Uterus (tissue), 4 donors: ENCODE data around the gene FAM90A26. TPM values are rescaled to one million over a fixed set of nuclear protein-coding genes. Genes with fewer than 3 reads are reported as not detected.
"Not testable (repeated sequence)": the region's sequence is repeated elsewhere in the genome, so short reads cannot be mapped to it uniquely, and the experiment has no call there.

Source experiments
- DNase-seq, 2 donors: peaks; one replicate each; pipeline ENCODE4 v3.0.0-alpha.2; 2019 to 2020
- H3K27ac ChIP-seq, 2 donors: fragments of 200-600 bp; sonication (generic); 1 replicate in 1 of 2; 2 replicates in 1 of 2; pipeline ENCODE4 v1.5.1; 2016 to 2018
- H3K27me3 ChIP-seq, 2 donors: fragments of 200-600 bp; sonication (generic); one replicate each; pipeline ENCODE4 v1.5.1; 2018 to 2019; ENCODE audit warnings: control low read depth in 1 of 2
- H3K36me3 ChIP-seq, 2 donors: fragments of 200-600 bp; sonication (generic); one replicate each; pipeline ENCODE4 v1.5.1; 2019; ENCODE audit warnings: control low read depth in 1 of 2
- H3K4me1 ChIP-seq, 2 donors: fragments of 200-600 bp; sonication (generic); one replicate each; pipeline ENCODE4 v1.5.1; 2018 to 2019; ENCODE audit warnings: control low read depth in 1 of 2
- H3K4me3 ChIP-seq, 2 donors: fragments of 200-600 bp; sonication (generic); 1 replicate in 1 of 2; 2 replicates in 1 of 2; pipeline ENCODE4 v1.5.1; 2018 to 2019; ENCODE audit warnings: mild to moderate bottlenecking in 1 of 2
- H3K9me3 ChIP-seq, 2 donors: fragments of 200-600 bp; sonication (generic); one replicate each; pipeline ENCODE4 v1.5.1; 2019; ENCODE audit warnings: control low read depth in 1 of 2
- POLR2A ChIP-seq, 2 donors: fragments of 450-650 bp; IDR thresholded peaks; one replicate each; pipeline ENCODE4 v1.6.1; 2016; ENCODE audit warnings: antibody characterized with exemption in 2 of 2, mild to moderate bottlenecking in 1 of 2, moderate library complexity in 1 of 2
- intact Hi-C: fragments of 100-400 bp; cut with DNase I; formaldehyde crosslinking; loops from one replicate; pipeline ENCODE4 v1.15.1; 2023; ENCODE audit warnings: low total_unique reads
- total RNA-seq, 4 donors: library from RNA; depleted of rRNA in 3 of 4; stranded (reverse); fragments of >200 nt in 3 of 4; gene quantifications; one replicate each; pipeline versions ENCODE4 v1.1.0 to v1.2.4, GENCODE V29; 2014 to 2023
- TF ChIP-seq, protein P1 (sequence below), 4 experiments: fragments of 200-600 bp in 2 of 4; fragments of 450-650 bp in 2 of 4; sonication (generic) in 2 of 4; IDR thresholded peaks; one replicate each; pipeline ENCODE4 v1.5.1; 2016 to 2019; ENCODE audit warnings: antibody characterized with exemption in 4 of 4, mild to moderate bottlenecking in 2 of 4, moderate library complexity in 1 of 4
- donor health status: DM: yes; HTN: yes; CAD: no.

FAM90A26 gene
- total RNA-seq, 4 donors from 2014 or later: not detected

DNA sequence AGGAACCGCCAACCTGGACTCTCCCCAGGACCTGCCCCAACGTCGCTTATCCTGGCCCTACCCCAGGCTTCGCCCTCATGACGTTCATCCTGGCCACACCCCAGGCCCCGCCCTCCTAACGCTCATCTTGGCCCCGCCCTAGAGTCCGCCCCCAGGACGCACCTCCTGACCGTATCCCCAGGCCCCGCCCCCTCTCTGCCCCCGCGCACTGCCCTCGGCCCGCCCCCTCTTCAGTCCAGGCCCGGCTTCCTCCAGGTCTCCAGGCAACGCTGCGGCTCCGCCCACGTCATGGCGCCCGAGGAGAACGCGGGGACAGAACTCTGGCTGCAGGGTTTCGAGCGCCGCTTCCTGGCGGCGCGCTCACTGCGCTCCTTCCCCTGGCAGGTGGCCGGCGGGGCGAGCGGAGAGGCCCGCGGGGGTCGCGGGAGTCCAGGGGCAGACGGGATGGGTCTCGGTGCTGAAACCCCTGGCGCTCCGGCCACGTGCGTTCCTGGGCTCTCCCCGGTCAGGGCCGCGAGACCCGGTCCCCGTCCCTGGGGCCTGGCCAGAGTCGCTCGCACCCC lies 17.1 kb upstream of the FAM90A26 start:
- TF ChIP-seq, protein P1, sequence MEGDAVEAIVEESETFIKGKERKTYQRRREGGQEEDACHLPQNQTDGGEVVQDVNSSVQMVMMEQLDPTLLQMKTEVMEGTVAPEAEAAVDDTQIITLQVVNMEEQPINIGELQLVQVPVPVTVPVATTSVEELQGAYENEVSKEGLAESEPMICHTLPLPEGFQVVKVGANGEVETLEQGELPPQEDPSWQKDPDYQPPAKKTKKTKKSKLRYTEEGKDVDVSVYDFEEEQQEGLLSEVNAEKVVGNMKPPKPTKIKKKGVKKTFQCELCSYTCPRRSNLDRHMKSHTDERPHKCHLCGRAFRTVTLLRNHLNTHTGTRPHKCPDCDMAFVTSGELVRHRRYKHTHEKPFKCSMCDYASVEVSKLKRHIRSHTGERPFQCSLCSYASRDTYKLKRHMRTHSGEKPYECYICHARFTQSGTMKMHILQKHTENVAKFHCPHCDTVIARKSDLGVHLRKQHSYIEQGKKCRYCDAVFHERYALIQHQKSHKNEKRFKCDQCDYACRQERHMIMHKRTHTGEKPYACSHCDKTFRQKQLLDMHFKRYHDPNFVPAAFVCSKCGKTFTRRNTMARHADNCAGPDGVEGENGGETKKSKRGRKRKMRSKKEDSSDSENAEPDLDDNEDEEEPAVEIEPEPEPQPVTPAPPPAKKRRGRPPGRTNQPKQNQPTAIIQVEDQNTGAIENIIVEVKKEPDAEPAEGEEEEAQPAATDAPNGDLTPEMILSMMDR (IDR thresholded peaks at IDR 0.05): peak in 1 of 4 experiments; percentile 33
- TF ChIP-seq POLR2A (IDR thresholded peaks at IDR 0.05): peak; percentile 9 to 63
- Histone ChIP-seq H3K4me3 (peak overlapping the region; percentile 65 to 97), H3K27ac (peak overlapping the region; percentile 64 to 89)
- intact Hi-C loops, H3K27me3 ChIP-seq, H3K9me3 ChIP-seq, H3K36me3 ChIP-seq, H3K4me1 ChIP-seq: not testable (repeated sequence)
- peak; percentile 98 to 99 for DNase-seq

DNA sequence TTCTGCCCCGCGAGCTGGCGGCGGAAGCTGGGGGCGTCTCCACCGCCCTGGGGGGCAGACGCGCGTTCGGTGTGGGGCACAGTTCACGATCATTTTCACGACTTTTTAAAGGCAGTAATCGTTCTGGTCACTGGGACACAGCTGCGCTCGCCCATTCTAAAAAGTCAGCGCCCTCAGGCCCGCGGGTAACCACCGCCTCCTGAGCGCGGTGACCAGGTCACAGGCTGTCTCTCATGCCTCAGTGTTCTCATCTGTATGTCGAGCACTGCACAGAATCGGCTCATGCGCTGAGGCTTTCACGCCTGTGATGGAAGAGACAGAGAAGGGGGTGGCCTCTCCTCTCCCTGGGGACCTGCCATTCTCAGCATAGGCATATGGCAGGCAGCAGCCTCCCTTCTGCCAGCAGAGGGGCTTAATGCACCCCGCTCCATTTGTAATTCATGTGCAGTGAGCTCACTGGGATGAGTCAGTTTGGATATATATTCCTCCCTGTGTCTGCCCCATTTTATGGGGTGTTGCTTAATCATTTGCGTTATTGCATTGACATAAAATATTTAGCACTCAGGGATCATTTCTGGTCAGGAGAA lies 16.5 kb upstream of the FAM90A26 start:
- H3K4me3 ChIP-seq: peak overlapping the region; percentile 65 to 97
- H3K9me3 ChIP-seq, H3K27me3 ChIP-seq, intact Hi-C loops, DNase-seq, H3K4me1 ChIP-seq, H3K36me3 ChIP-seq: not testable (repeated sequence)
- H3K27ac ChIP-seq: peak overlapping the region; percentile 39 to 89

DNA sequence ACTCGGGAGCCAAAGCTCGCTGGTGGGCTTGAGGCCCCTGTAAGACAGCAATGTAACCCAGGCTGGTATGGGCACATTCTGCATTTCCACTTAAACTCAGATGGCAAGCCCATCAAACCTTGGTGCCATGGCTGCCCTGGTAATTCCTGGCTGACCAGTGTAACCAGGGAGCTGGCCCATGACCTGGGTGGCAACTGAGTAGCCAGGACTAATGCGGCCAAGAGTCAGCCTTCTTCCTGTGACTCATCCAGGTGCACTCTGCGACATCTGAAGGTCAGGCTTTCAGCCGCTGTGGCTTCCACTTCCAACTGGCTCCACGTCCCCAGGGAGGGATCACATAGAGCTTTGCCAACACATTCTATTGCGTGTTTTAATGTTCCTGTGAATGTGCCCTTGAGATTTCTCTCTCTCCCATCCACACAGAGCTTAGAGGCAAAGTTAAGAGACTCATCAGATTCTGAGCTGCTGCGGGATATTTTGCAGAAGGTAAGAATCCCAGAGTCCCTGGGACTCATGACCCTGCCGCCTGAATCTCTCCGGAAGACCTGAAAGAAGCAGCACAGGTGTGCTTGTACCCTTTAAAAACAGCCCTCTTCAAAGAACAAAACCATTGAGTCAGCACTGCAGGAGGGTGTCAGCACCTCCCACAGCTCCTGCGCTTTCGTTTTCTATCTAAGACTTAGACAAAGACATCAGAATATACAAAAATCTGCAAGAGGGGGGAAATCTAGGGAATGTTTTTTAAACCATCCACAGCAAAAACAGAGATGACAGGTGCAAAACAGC lies 14.9 kb upstream of the FAM90A26 start:
- H3K9me3 ChIP-seq, H3K27me3 ChIP-seq, DNase-seq, H3K4me3 ChIP-seq, H3K27ac ChIP-seq, H3K36me3 ChIP-seq, H3K4me1 ChIP-seq, intact Hi-C loops: not testable (repeated sequence)

DNA sequence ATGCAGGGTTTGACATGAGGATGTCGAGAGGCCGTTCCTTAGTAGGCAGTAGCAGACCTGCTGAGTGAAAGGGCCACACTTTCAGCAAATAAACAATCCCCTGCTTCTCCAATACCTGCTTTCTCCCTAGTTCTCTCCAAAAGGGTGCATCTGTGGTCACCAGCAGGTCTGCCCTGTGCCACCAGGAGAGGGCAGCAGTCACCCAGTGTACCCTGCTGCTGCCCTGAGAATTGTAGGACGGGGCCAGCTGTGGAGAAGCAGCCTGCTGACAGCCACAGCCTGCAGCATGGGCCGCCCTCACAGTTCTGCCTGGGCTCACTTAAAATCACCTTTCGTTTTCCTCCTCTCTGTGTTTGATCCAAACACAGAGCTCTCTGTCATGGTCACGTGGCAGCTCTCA lies 11.8 kb upstream of the FAM90A26 start:
- intact Hi-C loops, DNase-seq, H3K27ac ChIP-seq, H3K27me3 ChIP-seq, H3K4me1 ChIP-seq, H3K36me3 ChIP-seq, H3K4me3 ChIP-seq, H3K9me3 ChIP-seq: not testable (repeated sequence)

DNA sequence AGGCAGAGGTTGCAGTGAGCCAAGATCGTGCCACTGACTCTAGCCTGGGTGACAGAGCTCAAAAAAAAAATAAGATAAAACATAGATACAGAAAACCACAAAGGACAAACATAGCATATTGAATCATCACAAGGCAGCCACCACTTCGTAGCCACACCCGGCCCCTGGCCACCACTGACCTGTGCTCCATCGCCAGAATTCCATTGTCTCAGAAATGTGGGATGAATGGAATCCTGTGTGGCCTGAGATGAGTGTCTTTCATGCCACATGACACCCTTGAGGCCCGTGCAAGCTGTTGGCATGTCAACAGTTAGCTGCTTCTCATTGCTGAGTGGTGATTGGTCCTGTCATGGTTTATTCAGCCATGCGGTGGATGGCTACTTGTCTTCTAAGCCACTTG lies 10.2 kb upstream of the FAM90A26 start:
- DNase-seq, intact Hi-C loops, H3K36me3 ChIP-seq, H3K4me1 ChIP-seq, H3K9me3 ChIP-seq, H3K4me3 ChIP-seq, H3K27me3 ChIP-seq, H3K27ac ChIP-seq: not testable (repeated sequence)

DNA sequence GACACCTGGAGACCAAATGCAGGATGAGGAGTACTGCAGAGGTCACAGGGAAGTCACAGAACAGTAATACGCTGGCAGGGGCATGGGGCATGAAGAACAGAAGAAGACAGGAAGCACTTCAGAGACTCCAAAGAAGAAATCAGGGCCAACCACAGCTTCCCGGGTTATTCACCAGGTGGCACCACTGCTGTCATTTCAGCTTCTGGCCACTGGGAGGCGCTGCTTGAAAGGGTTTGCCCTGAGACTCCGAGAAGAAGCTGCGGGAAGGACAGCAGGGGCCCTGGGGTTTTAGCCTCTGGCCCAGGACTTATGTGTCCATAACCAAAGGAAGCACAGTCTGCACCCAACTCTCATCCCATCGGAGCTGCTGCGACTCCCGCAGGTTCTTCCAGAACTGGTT lies 4.2 kb upstream of the FAM90A26 start:
- DNase-seq, H3K9me3 ChIP-seq, H3K27me3 ChIP-seq, intact Hi-C loops, H3K27ac ChIP-seq, H3K4me1 ChIP-seq, H3K4me3 ChIP-seq, H3K36me3 ChIP-seq: not testable (repeated sequence)

DNA sequence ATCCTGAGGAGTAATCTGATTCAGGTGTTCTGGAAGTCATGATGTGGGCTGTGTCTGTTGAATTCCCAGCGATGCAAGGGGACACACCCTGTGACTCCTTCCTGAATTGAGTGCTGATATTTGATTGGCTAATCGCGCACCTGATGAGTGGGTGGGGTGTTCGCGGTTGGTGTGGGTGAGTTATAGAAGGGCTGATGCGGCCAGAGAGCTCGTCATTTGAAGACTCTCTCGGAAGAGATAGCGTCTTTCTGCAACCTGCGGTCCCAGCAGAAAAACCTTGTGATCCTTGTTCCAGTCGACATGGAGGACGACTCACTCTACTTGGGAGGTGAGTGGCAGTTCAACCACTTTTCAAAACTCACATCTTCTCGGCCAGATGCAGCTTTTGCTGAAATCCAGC lies 40.1 kb downstream of the FAM90A26 start, which contains the start of gene USP17L10:
USP17L10 (plus strand) TSS at position 301 of the 400 bp plus-strand sequence; CDS start at position 301, 0 bp downstream.
- intact Hi-C loops, H3K36me3 ChIP-seq, H3K4me1 ChIP-seq, H3K4me3 ChIP-seq, H3K27me3 ChIP-seq, H3K27ac ChIP-seq, H3K9me3 ChIP-seq, DNase-seq: not testable (repeated sequence)

DNA sequence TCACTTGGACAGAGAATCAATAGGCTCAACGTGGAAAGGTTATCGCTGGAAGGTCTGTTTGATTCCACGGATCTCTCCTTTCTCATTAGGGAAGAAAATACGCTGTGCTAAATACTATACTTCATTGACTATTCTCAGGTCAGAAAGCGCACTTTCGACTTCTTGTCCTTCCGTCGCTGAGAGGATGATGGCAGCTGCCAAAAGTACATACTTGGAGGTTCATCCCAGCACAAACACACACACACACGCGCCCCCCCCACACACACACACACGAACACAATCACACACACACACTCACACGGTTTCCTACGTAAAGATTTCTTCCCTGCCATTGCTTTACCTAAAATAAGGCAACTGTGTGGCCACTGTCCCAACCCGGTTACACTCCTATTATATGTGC lies 44.5 kb downstream of the FAM90A26 start:
- H3K27me3 ChIP-seq, H3K4me3 ChIP-seq, H3K27ac ChIP-seq, H3K4me1 ChIP-seq, intact Hi-C loops, H3K36me3 ChIP-seq, H3K9me3 ChIP-seq: not testable (repeated sequence)
- DNase-seq: peak in 1 of 2 donors; percentile 9

DNA sequence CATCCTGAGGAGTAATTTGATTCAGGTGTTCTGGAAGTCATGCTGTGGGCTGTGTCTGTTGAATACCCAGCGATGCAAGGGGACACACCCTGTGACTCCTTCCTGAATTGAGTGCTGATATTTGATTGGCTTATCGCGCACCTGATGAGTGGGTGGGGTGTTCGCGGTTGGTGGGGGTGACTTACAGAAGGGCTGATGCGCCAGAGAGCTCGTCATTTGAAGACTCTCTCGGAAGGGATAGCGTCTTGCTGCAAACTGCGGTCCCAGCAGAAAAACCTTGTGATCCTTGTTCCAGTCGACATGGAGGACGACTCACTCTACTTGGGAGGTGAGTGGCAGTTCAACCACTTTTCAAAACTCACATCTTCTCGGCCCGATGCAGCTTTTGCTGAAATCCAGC lies 44.9 kb downstream of the FAM90A26 start, which contains the start of gene USP17L11:
USP17L11 (plus strand) TSS at position 301 of the 400 bp plus-strand sequence; CDS start at position 301, 0 bp downstream.
- H3K36me3 ChIP-seq, intact Hi-C loops, H3K9me3 ChIP-seq, H3K27me3 ChIP-seq, H3K27ac ChIP-seq, H3K4me3 ChIP-seq, H3K4me1 ChIP-seq, DNase-seq: not testable (repeated sequence)

DNA sequence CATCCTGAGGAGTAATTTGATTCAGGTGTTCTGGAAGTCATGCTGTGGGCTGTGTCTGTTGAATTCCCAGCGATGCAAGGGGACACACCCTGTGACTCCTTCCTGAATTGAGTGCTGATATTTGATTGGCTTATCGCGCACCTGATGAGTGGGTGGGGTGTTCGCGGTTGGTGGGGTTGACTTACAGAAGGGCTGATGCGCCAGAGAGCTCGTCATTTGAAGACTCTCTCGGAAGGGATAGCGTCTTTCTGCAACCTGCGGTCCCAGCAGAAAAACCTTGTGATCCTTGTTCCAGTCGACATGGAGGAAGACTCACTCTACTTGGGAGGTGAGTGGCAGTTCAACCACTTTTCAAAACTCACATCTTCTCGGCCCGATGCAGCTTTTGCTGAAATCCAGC lies 49.6 kb downstream of the FAM90A26 start, which contains the start of gene USP17L12:
USP17L12 (plus strand) TSS at position 301 of the 400 bp plus-strand sequence; CDS start at position 301, 0 bp downstream.
- H3K4me3 ChIP-seq, H3K27ac ChIP-seq, H3K9me3 ChIP-seq, H3K36me3 ChIP-seq, H3K27me3 ChIP-seq, DNase-seq, intact Hi-C loops, H3K4me1 ChIP-seq: not testable (repeated sequence)

DNA sequence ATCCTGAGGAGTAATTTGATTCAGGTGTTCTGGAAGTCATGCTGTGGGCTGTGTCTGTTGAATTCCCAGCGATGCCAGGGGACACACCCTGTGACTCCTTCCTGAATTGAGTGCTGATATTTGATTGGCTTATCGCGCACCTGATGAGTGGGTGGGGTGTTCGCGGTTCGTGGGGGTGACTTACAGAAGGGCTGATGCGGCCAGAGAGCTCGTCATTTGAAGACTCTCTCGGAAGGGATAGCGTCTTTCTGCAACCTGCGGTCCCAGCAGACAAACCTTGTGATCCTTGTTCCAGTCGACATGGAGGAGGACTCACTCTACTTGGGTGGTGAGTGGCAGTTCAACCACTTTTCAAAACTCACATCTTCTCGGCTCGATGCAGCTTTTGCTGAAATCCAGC lies 54.4 kb downstream of the FAM90A26 start, which contains the start of gene USP17L13:
USP17L13 (plus strand) TSS at position 301 of the 400 bp plus-strand sequence; CDS start at position 301, 0 bp downstream.
- intact Hi-C loops, H3K4me1 ChIP-seq, DNase-seq: not testable (repeated sequence)

More for the DNA sequence above, 54.4 kb downstream of the FAM90A26 start, which contains the start of gene USP17L13:
- H3K27me3 ChIP-seq, H3K27ac ChIP-seq, H3K4me3 ChIP-seq, H3K36me3 ChIP-seq, H3K9me3 ChIP-seq: not testable (repeated sequence)
